ELF-1 (cell line): Measurements from ENCODE around the gene CYP11A1.
"Not testable (repeated sequence)": the region's sequence is repeated elsewhere in the genome, so short reads cannot be mapped to it uniquely, and the experiment has no call there.

Source experiments
- DNase-seq: peaks from one replicate; pipeline ENCODE4 v3.0.0-alpha.2; 2016; ENCODE audit warnings: low read depth, low spot score

Gene CYP11A1

GRCh38 chr15:74374648-74375302 is 7.3 kb upstream of the CYP11A1 start:
- DNase-seq: no peak

DNA sequence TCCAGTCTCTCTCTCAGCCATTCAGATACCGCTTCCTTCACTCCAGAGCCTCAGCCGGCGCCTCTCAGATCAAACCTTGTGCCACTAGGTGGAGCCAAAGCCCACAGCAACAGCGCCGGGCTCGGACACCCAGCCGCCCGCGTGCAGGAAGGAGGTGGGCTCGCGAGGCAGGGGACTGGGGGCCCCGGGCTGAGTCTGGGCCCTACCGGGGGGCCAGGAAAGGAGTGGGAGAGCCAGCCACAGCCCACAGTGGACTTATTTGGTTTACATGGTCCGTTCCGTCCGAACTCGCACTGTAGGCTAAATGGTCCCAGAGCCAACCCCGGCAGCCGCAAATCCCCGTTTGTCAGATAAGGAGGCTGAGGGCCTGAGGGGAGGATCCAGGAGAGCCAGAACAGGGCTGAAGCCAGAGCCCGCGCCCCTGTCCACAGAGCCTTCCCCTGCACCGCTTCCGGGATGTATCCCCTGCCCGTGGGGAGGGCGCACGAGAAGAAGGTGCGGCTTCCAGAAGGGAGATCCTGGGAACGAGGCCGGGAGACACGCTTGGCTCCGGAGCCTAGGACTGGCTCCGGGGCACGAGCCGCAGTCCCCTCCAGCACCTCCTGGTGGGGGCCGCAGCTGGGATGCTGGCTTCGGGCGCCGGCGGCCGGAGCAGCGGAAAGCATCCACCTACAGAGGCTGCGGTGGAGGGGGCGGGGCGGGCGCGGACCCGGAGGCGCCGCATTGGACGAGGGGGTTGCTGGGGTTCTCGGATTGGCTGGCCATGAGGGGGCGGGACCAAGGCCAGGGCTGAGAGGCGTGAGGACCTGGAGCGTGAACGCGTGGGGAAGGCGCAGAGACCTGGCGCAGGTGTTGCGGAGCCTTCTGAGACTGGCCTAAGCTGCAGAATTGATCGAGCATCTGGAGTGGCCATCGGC is 6.5 kb upstream of the CYP11A1 start:
- peak; percentile 95 for DNase-seq

- no peak for DNase-seq
Measured at GRCh38 chr15:74373056-74373650, 5.7 kb upstream of the CYP11A1 start.

DNA sequence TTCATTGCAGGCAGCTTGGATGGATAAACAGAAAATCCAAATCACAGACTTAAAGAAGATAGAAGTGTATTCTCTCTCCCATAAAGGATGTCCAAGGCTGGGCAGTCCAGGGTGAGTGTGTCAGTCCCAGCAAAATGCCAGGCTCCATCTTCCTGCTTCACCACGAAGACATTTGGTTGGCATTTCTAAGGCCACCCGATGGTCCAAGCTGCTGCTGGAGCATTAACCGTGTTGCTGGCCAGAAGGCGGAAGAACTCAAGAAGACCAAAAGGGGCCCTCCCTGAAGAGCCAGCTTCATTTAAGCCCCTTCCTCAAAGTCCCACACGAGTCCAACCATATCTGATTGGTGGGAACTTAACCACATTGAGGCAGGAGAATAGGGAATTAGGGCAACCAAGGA is 3.0 kb upstream of the CYP11A1 start:
- no peak for DNase-seq

GRCh38 chr15:74369756-74370155 is 2.3 kb upstream of the CYP11A1 start:
- no peak for DNase-seq

DNA sequence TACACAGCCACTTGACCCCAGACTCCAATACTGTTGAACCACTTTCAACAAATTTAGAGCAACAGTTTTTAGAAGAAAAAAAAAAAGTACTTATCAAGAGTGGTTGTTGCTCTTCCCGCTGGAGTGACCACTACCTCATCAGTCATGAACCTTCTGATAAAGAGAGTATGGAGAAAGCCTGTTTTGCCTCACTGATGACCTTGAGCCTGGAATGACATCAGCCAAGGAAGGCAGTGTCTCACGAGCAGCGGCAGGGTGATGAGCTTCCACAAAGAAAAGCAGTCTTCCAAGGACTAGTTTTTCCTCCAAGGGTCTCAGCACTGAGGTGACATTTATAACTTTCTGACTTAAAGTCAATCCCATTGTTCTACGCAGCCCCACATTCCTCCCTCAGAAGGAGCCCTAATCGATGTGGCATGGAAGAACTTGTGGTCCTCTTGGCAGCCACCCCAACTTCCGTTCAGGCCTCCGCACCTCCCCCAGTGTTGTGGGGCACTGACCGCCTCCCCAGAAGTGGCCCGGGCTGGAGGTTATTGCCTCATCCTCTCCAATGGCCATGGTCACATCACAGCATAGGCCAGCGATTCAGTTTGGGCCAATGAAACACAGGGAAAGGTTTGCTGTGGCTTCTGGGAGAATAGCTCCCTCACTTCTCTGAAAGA is 1.8 kb upstream of the CYP11A1 start:
- no peak for DNase-seq

- no peak for DNase-seq
Measured at GRCh38 chr15:74368121-74368520, 675 bp upstream of the CYP11A1 start.

GRCh38 chr15:74365598-74366445 is 1.6 kb downstream of the CYP11A1 start:
- DNase-seq: peak; percentile 84

DNA sequence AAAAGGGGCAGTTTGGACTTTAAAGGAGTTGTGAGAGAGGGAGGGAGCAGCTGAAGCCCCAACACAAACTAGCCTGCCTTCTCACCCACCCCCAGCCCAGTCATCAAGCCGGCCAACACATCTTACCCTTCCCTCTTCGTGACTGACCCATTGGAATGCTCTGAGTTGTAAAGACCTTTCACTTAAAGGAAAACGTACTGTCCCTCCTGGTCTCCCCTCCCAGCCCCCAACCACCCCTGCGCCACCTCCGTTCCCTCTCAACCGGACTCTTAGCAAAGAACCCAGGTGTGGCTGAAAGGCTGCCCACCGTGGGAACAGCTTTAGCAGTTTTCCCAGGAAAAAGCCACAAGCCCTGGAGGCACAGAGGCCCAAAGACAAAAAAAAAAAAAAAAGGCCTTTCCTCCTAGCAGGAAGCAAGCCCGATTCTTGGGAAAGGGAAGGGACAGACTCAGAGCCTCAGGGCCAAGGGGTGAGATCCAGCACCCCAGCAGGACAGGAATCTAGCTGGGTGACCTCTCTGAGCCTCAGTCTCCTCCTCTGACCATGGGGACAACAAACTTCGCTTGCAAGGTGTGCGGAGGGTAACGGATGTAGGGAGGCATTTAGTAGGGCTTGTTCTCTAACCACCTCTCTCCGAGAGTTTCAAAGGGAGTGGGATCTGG is 2.4 kb downstream of the CYP11A1 start:
- peak; percentile 73 for DNase-seq

GRCh38 chr15:74362482-74362881 is 5.0 kb downstream of the CYP11A1 start:
- no peak for DNase-seq

DNA sequence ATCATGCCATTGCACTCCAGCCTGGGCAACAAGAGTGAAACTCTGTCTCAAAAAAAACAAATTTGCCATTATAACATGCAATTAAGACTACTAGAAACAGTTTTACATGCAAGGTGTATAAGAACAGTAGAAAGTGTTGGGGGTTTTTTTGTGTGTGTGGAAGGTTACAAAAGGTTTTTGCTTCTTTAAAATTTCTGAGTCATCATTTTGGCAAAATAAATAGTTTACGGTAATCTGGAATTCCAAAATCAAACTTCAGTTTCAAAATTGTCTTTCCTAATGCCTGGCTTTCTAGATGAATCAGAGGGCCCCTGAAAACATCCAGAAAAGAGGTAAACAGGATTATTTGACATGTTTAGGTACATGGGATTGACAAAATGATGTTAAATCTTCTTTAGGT is 6.6 kb downstream of the CYP11A1 start:
- not testable (repeated sequence) for DNase-seq

DNA sequence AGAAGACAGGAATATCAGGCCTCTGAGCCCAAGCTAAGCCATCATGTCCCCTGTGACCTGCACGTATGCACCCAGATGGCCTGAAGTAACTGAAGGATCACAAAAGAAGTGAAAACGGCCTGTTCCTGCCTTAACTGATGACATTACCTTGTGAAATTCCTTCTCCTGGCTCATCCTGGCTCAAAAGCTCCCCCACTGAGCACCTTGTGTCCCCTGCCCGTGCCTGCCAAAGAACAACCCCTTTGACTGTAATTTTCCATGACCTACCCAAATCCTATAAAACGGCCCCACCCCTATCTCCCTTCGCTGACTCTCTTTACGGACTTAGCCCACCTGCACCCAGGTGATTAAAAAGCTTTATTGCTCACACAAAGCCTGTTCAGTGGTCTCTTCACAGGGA is 8.1 kb downstream of the CYP11A1 start:
- peak; percentile 67 for DNase-seq

GRCh38 chr15:74357514-74357913 is 9.9 kb downstream of the CYP11A1 start:
- DNase-seq: not testable (repeated sequence)

DNA sequence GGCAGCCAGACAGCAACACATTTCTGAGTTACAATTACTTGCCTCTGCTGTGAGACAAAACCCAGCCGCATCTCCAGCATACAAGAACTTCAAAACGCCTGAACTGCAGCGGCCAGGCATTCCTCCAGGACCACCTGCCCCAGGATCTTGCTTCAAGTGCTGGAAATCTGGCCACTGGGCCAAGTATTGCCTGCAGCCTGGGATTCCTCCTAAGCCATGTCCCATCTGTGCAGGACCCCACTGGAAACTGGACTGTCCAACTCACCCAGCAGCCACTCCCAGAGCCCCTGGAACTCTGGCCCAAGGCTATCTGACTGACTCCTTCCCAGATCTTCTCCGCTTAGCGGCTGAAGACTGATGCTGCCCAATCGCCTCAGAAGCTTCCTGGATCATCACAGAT is 11.4 kb downstream of the CYP11A1 start:
- not testable (repeated sequence) for DNase-seq

GRCh38 chr15:74353992-74354391 is 13.5 kb downstream of the CYP11A1 start:
- not testable (repeated sequence) for DNase-seq

DNA sequence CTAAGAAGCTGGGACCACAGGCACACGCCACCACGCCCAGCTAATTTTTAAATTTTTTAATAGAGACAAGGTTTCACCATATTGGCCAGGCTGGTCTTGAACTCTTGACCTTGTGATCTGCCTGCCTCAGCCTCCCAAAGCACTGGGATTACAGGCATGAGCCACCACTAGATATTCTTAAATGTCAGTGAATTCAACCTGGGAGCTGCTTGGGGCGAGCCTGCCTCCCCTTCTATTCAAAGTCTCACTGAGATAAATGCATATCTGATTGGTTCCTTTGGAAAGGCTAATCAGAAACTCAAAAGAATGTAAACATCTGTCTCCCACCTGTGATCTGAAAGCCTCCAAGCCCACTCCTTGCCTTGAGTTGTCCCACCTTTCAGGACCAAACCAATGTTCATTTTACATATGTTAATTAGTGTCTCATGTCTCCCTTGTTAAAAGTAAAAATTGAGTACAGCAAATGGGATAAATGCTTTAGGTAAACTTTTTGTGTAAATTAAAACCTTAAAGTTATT is 15.0 kb downstream of the CYP11A1 start:
- no peak for DNase-seq

- no peak for DNase-seq
Measured at GRCh38 chr15:74351670-74352069, 15.8 kb downstream of the CYP11A1 start.

DNA sequence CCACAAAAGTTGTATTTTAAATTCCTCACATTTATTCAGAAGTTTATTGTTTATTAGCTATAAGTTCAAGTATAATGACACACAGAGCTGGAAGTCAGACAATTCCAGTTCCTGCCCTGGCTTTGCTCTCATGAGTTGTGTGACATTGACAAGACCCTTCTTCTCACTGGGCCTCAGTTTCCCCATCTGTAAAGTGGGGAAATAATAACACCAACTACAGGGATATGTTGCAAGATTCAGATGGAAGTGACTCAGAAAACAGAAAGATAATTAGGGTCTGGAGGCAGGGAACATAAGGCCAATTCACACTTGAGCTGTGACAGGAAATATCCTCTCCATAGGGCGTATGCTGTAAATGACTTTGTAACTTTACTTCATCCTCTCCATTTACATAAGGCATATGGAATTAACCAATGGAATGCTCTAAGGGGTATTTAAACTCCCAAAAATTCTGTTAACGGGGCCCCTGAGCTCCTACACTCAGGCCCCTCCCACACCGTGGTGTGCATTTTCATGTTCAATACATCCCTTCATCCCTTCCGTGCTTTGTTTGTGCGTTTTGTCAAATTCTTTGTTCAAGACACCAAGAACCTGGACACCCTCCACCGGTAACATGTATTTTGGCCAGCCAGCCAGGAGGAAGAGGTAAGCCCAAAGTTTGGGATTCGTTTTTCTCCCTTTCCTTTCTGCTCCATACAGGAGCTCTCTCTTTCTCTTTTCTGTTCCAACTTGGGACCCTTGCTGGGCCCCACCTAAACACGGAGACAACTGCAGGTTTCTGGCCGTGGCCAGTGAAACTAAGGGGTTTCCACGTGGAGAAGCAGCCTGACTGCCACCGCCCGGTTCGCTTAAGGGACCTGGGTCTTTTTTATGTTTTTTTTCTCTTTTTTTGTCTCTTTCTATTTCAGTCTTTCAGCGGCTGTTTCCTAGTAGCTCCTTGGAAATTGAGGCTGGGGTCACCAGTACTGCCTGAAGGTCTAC is 16.9 kb downstream of the CYP11A1 start:
- no peak for DNase-seq

GRCh38 chr15:74349241-74349778 is 18.1 kb downstream of the CYP11A1 start:
- no peak for DNase-seq
